ENCODE results near the gene DAGLA. TPM values are rescaled to one million over a fixed set of nuclear protein-coding genes. Genes with fewer than 3 reads are reported as not detected.

The DAGLA gene
- total RNA-seq, 1 experiment from 2014 or later = 4.5 TPM

GRCh38 chr11:61775106-61775505, 94.9 kb downstream of the DAGLA start:
- no peak overlapping the region for H4K8ac ChIP-seq (replicated peaks; ENCODE audit: insufficient read length, low read depth, low read length)
- H3K14ac ChIP-seq (ENCODE audit: insufficient read depth, low read length) = no peak overlapping the region
- no peaks in the 10 kb centered on the region for H4K20me1 ChIP-seq (ENCODE audit: control insufficient read depth, insufficient read depth, insufficient read length)
- H3K36me3 Mint-ChIP-seq (ENCODE audit: insufficient read depth in 1 of 3, low read depth in 3 of 3) = peaks cover 3 to 12% (median 10%) of the 10 kb centered on the region in 3 experiments
- H3K27ac ChIP-seq (ENCODE audit: insufficient read length, low read depth, low read length) = no peak overlapping the region
- no peak overlapping the region for H4K5ac ChIP-seq (ENCODE audit: insufficient read length, low read depth, low read length)
- no peak for DNase-seq
- H3K4me3 Mint-ChIP-seq = no peak overlapping the region; a peak in 1 of 5 replicates
- H3K79me1 ChIP-seq (ENCODE audit: insufficient read depth, low read depth, low read length, poor library complexity, severe bottlenecking) = no peaks in the 10 kb centered on the region
- H3K9ac ChIP-seq (ENCODE audit: extremely low read depth, insufficient read length, low read length) = no peak overlapping the region
- H3K79me2 ChIP-seq (ENCODE audit: insufficient read depth, low read length) = no peaks in the 10 kb centered on the region
- H3K4me2 ChIP-seq (ENCODE audit: insufficient read depth, insufficient read length, low read length) = no peak overlapping the region
- H3K27ac Mint-ChIP-seq = peak overlapping the region; percentile 38 to 90 (median 87); a peak in 2 of 7 replicates
- peaks cover 0 to 5% of the 10 kb centered on the region in 2 experiments; a peak in 2 of 5 replicates for H3K9me3 Mint-ChIP-seq
- H3K18ac ChIP-seq (ENCODE audit: insufficient read length, low read depth, low read length) = no peak overlapping the region
- H2BK12ac ChIP-seq (ENCODE audit: insufficient read length, low read depth, low read length) = no peak overlapping the region
- no peak overlapping the region for H2BK15ac ChIP-seq (ENCODE audit: low read depth, low read length)
- no peaks in the 10 kb centered on the region for H3K4me1 ChIP-seq (ENCODE audit: insufficient read depth, low read length)
- no peak overlapping the region for H2AK5ac ChIP-seq (ENCODE audit: insufficient read length, low read length)
- WGBS (ENCODE audit: extremely low coverage, insufficient read length, low lambda C conversion rate) = no CpG with 5 or more reads among the region's 6 CpGs
- no peak for TF ChIP-seq CTCF (conservative IDR thresholded peaks at IDR 0.05)
- H3K4ac ChIP-seq (ENCODE audit: low read depth, low read length) = no peak overlapping the region
- H3K27me3 ChIP-seq (ENCODE audit: insufficient read depth, low read length) = no peaks in the 10 kb centered on the region
- no peak overlapping the region for H3K56ac ChIP-seq (ENCODE audit: insufficient read length, low read depth, low read length)
- H3K27me3 Mint-ChIP-seq (ENCODE audit: low read depth) = peaks cover 2% of the 10 kb centered on the region; the same call in 1 of the 2 replicates
- no peak overlapping the region for H4K91ac ChIP-seq (ENCODE audit: insufficient read length, low read depth, low read length)
- H3T11ph ChIP-seq (ENCODE audit: low read length) = no peak overlapping the region
- no peaks in the 10 kb centered on the region for H3K23me2 ChIP-seq (ENCODE audit: insufficient read length, low read depth, low read length, poor library complexity, severe bottlenecking)
- no peak overlapping the region for H2AFZ ChIP-seq (ENCODE audit: low read length)
- H3K9me3 ChIP-seq (ENCODE audit: control insufficient read depth, low read depth, low read length) = no peaks in the 10 kb centered on the region
- H3K4me1 Mint-ChIP-seq = peaks cover 23 to 31% of the 10 kb centered on the region in 2 experiments
- H2BK20ac ChIP-seq (ENCODE audit: low read depth, low read length, poor library complexity, severe bottlenecking) = no peak overlapping the region
- H2BK120ac ChIP-seq (ENCODE audit: low read depth, low read length, poor library complexity, severe bottlenecking) = no peak overlapping the region
- no peak overlapping the region for H3K23ac ChIP-seq (ENCODE audit: insufficient read length, low read depth, low read length)
- H2BK5ac ChIP-seq (ENCODE audit: insufficient read length, low read length) = no peak overlapping the region

Measured in H9 (cell line).